GM19328 (cell line): ENCODE results near the gene CPO.

ENCODE experiments used
- ATAC-seq: cut with Tn5 transposase; IDR thresholded peaks from one replicate; pipeline ENCODE4 v1.9.1; 2021; ENCODE audit warnings: mild to moderate bottlenecking, moderate library complexity; ENCODE audit not compliant: unreplicated experiment

Gene CPO

DNA sequence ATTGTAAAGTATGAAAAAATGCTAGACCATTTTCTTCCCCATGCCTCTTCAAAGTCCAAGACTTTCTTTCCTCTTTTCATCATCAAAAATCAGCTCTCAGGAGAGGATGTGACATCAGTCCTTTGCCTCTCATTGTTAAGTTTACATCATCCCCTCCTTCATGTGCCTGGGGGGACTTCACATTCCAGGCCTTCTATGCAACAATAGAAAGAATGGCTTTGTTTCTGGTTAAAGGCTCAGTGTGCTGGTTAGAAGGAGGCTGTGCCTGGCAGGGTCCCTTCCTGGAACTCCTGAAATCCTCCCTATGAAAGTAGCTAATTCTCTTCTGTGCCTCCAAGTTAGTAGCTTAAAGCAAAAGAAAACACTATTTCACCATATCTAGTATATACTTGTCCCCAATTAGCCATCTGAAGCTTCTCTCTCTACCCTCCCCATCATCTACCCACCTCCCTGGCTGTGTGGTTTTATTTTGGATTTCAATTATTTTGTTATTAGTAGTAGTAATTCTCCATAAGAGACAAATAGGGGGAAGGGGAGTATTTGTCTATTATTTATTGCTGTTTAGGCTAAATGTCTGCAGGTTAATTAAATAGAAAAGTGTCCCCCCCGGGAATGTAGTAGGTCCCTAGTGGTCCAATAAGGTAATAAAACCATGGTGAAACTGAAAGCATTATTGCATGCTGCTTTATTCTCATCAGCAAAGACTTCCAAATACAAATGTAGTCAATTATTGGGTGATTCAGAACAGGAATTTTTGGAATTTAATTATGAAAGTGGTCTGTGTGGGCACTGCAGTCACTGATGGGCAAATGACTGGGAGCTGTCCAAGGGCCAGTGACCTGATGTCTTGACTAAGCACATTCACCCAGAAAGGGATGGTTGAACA lies 69.0 kb downstream of the CPO start:
- no peak for ATAC-seq

DNA sequence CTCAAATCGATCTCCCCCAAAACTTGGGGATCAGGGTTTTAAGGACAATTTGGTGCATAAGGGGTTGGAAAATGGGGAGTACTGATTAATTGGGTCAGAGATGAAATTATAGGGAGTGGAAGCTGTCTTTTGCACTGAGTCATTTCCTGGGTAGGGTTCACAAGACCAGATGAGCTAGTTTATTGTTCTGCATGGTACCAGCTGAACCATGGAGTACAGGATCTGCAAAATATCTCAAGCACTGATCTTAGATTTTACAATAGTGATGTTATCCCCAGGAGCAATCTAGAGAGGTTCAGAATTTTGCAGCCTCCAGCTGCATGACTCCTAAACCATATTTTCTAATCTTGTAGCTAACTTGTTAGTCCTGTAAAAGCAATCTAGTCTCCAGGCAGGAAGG lies 73.1 kb downstream of the CPO start:
- no peak for ATAC-seq

DNA sequence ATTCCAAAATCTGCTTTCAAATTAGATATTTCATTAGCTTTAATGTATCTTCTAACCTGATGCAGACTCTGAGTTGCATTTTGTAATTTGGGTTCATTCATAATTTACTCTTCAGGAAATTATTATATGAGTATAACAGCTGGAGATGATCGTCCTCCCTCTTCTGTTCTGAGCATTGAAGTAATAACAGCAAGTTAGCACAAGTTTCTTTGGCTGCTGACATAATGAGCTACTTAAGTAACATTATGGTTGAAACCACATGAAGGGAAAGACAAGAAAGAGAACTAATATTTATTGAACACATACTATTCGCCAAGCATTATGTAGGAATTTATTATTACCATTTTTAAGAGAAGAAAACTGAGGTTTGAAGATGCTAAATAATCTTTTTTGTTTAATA lies 75.1 kb downstream of the CPO start:
- ATAC-seq, result no peak

DNA sequence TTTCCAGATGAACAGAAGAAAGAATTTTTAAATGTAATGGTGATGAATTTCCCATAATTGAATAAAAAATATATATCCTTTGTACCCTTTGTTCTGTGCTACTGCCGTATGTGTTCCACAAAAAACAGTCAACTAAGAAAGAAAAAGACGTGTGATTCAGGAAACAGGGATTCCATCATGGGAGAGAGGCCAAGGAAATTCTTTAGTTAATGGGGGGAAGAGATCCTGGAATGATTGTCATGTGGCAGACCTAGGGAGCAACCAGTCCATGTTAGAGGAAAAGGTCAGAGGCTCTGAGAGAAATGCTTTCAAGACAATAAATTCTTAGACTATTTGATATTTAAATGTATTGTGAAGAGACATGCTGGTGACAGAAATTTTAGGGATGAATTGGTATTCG lies 76.6 kb downstream of the CPO start:
- ATAC-seq, result no peak
